NCI-H2196 treated with DMSO at 0.1 percent for 48 hours (cell line): ENCODE data around the gene MSH5.
"Not testable (repeated sequence)": the region's sequence is repeated elsewhere in the genome, so short reads cannot be mapped to it uniquely, and the experiment has no call there.

ENCODE experiments used
- DNase-seq: peaks from one replicate; lab custom pipeline; 2025; ENCODE audit not compliant: unreplicated experiment; lab: John Stamatoyannopoulos, UW

Gene MSH5

DNA sequence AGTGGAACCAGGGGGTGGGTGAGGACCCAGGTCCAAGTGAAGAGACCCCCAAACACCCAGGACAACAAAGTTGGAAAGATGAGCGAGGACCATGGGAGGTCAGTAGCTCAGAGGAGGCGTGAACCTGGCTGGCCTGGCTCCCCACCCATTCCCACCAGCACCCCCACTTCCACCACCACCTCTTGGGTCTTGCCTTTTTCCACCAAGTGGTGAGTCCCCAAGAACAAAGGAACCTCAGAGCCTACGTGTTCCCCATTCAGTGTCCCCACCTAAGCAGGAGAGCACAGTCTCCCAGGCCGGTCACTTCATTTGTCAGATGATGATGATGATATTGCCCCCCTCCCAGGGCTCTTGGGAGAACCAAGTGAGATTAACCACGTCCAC, 37.9 kb downstream of the MSH5 start:
- DNase-seq = no peak

DNA sequence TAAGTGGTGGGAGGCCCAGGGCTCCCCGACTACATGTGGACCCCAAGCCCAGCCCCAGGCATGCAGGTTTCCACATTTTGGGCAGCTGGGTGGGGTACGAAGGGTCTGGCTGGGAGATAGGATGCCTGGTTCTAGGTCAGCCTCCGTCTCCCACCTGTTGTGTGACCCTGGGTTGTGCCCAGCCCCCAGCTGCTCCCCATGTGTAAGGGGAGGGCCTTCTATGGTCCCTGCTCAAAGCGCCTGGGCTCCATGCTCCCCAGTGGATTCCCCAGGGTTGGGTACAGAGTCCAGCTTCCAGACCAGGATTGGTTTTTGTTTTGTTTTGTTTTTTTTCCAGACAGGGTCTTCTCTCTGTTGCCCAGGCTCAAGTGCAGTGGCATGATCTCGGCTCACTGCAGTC, 38.4 kb downstream of the MSH5 start:
- DNase-seq = no peak

DNA sequence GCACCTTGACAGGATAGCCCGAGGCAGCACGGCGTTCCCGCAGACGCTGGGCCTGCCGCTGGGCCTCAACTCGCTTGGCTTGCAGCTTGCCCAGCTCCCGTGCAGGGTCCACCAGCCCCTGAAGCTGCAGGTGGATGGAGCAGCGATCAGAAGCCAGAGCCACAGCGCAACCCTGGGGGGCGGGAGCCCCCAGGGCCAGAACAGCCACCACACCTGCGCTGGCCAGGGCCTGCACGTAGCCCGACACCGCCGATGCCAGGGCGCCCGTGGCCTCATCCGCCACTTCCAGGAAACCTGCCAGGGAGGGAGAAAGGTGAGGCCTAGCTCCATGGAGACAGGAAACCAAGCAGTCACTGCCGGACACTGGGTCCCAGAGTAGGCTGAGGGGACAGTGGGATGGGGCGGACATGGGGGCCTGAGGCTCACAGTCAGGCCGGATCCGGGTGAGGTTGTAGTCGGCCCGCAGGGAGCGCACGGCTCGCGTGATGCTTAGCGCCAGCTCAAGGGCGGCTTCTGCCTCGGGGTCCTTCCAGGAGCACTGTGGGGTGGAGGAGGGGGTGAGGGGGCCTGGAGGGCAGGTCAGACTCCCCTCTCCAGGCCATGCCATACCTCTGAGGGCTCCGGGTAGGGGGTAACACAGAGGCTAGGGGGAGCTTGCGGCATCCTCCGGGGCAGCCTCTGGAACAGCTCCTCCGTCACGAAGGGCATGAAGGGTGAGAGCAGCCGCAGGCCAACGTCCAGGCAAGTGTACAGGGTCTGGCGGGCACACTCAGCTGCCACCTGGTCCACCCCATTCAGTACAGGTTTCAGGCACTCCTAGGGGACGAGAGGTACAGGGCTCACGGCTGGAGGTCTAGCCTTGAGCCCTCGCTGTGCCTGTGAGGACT, 39.4 kb downstream of the MSH5 start:
- DNase-seq = no peak

DNA sequence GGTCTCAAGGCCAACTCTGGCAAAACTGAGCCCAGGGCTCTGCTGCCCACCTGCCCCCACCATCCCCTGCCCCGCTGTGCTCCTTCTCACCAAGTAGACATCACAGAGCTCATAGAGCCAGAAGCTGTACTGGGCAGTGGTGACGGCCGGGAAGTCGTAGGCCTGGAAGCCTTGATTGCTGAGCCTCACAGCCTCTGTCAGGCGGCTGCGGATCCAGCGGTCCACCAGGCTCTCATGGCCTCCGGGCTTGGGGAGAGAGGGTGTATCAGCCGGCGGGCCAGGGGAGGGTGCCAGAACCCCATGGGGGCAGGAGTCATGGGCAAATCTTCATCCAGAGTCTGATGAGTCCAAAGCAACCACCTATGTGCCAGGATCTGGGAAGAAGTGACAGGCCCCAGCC, 40.1 kb downstream of the MSH5 start:
- no peak for DNase-seq

DNA sequence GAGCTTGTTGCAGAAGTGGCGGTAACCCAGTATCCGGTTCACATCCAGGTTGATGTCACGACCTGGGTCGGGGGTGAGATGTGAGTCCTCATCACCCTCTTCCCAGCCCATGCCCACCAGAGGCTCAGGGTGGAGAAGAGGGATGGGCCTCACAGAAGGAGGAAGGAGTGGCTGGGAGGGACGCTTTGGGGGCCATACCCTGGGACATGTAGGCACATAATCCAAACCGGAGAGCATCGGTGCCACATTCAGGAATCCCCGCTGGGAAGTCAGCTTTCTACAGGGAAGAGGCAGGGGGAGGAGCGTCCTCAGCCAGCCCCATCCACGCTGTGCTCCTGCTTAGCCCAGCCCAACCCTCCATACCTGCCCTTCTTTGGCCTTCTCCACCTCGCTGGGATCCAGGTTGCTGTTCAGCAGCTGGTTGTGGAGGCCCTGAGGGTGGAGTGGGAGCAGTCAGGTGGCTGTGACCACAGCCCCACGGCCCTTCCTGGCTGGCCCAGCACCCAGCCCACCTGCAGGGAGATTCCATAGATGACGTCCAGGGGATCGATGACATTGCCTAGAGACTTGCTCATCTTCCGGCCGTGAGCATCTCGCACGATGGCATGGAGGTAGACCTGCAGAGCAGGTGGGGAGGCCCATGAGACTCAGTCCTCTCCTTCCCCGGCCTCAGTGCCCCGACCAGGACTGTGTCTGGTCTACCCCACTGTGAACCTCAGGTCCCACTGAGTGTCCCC, 40.9 kb downstream of the MSH5 start:
- no peak for DNase-seq

DNA sequence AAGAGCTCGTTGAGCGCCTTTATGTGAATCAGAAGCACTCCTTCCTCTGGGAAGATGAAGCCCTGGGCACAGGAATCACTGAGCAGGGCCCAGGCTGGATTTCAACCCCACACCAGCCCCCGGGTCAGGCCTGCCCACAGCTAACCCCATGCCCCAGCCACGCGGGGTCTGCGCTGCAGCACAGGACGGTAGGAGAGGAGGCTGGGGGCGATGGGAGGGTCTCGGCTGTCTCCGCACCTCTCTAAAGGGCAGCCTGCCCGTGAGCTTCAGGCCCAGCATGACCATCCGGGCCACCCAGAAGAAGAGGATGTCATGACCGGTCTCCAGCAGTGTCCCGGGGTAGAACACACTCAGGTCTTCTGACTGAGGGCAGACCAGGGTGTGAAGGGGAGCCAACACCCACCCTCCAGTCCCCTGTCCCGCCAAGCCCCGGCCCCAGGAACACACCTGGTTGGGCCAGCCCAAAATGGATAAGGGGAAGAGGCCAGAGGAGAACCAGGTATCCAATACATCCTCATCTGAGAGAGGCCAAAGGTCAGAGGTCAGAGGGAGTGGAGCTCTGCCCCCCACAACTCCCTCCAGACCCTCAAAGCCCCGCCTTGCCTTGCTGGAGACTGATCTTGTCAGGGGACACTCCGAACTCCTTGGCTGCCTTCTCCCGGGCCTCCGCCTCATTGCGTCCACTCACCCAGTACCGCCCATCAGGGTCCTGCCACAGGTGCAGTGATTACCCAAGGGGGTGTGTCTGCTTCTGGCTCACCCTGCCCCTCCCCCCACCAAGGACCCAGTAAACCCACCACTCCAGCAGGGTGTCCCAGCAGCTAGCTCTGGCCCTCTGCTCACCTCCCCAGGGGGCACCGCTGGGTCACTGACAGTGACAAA, 41.7 kb downstream of the MSH5 start:
- no peak for DNase-seq

DNA sequence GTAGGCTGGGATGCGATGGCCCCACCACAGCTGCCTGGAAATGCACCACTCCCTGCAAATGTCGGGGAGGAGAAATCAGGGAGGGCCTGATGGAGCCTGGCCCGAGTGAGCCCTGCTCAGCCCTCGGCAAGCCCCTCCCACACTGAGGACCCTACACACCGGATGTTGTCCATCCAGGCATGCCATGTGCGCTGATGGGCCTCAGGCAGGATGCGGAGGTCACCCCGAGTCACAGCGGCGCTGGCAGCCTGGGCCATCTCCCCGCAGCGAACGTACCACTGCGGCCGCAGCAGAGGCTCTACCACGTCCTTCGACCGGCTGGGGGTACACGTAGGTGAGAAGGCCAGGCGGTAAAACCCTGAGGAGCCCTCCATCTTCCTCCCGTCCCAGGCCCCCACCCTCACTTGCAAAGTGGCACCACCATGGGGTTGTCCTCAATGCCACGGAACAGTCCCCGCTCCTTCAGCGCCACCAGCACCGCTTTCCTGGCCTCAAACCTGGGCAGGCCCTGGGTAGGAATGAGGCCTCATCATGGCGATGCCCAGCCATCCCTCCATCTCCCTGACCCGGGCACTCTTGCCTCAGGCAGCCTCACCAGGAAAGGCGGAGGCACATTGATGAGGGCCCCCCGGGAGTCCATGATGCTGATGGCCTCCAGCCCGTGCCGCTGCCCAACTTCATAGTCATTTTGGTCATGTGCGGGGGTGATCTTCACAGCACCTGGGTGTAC, 42.5 kb downstream of the MSH5 start:
- DNase-seq = no peak

DNA sequence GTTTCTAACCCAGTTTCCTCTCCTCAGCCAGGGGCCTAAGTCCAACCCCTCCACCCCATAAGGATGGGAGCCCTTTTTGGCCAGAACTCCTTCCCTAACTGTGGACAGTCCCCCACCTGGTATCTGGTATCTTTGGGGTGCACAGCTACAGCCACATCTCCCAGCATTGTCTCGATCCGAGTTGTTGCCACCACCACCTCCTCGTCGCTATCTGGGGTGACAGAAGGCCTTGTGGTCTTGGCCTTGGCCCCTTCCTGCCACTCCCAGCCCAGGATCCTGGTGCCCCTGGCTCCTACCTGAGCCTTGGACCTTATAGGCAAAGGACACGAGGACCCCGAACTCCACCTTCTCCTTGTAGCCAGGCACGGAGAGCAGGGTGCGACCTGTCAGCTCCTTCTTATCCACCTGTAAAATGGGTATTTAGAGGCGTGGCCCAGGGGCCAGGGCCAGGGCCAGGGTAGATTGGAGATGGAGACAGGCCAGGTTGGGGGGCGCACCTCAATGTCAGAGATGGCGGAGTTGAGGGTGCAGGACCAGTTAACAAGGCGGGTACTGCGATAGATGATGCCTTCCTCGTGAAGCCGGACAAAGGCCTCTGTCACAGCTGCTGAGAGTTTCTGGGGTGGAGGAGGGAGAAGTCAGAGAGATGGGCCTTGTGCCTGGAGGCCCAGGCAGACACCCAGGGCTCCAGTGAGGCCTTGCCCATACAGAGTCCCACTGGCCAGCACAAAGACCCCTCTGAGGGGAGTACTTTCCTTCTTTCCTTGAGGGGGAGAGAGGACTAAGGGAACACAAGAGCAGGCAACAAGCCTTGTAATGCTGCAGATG, 44.5 kb downstream of the MSH5 start:
- no peak for DNase-seq

DNA sequence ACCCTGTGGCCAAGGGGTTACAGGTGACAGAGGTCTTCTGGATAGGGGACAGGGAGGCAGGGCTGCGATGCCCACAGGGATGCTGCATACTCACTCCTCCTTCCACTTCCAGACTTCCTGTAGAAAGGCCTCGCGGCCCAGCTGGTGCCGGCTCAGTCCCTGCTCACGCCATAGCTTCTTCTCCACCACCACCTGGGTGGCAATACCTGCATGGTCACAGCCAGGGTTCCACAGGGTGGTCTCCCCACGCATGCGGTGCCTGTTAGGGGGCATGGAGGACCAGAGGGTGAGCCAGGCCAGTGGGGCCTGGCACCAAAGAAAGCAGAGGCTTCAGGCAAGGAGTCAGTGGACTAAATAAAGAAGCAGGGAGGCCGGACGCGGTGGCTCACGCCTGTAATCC, 45.7 kb downstream of the MSH5 start:
- DNase-seq = no peak

DNA sequence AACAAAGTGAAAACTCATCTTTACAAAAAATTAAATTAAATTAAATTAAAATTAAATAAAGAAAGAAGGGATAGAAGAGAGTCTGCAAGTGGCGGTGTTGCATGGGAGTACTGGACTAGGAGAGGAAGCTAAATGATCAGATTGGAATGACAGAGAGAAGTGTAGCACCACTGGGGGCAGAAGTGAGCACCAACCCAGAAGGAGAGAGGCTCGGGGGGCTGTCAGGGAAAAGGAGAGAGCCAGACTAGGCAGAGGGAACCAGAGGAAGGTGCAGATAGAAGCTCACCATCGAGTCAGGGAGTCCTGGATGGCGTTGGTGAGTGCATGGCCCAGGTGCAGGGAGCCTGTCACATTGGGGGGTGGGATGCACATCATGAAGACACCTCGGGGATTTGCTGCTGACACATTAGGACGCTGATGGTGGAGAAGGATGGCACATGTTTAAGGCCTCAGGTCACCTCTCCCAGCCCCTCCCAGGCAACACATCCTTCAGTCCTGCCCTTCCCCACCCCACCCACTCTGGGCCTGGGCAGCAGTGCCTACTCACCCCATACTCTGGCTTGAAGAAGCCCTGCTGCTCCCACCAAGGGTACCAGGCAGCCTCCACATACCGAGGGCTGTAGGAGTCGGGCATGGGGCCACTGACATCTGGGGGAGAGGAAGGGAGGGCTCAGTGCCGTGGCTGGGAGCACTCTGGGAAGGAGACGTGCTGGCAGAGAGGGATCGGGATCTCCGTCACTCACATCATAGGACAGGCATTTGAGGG, 51.7 kb downstream of the MSH5 start:
- DNase-seq = no peak

DNA sequence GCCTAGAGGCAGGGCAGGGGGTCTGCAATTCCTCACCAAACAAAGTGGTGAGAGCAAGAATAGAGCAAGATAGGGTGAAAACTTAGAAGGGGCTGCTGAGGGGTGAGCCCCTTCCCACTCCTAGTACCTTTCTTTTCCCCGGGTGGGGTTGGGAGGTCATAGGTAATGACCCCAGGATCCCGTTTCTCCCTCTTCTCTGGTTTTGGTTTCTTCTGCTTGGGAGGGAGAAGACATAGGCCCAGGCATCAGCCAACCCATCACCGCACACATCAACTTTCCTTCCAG, 52.2 kb downstream of the MSH5 start:
- no peak for DNase-seq

DNA sequence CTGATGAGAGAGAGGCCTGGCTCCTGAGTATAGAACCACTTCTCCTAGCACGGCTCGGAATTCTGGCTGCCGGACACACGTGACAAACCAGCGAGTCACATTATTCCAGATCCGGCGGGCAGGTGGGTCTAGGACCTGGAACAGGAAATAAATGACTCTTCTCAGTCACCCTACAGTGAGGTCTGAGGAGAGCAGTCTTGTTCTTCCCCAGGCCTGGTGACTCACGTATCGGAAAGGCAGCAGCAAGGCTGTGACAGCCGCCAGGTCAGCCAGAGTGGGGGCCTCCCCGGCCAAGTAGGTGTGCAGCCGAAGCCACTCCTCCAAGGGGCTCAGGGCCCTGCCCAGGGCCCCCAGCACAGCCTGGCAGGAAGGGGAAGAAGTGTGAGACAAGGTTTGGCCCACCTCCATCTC, 53.0 kb downstream of the MSH5 start:
- no peak for DNase-seq

DNA sequence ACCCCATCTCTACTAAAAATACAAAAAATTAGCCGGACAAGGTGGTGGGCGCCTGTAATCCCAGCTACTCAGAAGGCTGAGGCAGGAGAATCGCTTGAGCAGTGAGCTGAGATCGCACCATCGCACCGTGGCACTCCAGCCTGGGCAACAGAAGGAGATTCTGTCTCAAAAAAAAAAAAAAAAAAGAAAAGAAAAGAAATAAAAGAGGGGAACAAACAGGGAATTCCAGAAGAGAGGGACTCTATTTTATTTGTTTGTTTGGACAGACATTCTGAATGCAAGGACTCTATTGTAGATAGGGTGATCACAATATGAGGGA, 54.1 kb downstream of the MSH5 start:
- DNase-seq = not testable (repeated sequence)

DNA sequence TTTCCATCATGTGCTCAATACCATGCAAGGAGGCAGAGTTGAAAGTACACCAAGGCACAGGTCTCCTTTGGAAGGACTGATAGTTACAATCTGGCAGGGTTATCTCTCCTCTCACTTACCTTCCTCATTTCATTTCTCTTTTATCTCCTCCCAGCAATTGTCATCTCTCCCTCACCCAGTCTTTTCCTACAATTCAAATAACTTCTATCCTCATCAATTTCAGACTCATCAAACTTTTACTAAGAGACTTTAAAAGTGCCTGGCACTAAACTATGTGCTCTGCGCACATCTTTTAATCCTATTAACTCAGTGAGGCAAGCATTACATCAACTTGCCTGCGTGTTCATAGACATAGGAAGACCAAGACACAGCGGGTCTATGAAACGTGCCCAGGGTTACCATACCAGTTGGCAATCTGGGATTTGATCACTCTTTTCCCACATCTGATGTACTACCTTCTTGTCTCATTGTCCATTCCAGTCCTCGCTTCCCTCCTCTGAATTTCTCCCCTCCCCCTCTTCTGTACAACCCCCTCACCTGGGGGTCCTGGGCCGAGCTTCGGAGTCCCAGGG, 54.6 kb downstream of the MSH5 start:
- DNase-seq = no peak

DNA sequence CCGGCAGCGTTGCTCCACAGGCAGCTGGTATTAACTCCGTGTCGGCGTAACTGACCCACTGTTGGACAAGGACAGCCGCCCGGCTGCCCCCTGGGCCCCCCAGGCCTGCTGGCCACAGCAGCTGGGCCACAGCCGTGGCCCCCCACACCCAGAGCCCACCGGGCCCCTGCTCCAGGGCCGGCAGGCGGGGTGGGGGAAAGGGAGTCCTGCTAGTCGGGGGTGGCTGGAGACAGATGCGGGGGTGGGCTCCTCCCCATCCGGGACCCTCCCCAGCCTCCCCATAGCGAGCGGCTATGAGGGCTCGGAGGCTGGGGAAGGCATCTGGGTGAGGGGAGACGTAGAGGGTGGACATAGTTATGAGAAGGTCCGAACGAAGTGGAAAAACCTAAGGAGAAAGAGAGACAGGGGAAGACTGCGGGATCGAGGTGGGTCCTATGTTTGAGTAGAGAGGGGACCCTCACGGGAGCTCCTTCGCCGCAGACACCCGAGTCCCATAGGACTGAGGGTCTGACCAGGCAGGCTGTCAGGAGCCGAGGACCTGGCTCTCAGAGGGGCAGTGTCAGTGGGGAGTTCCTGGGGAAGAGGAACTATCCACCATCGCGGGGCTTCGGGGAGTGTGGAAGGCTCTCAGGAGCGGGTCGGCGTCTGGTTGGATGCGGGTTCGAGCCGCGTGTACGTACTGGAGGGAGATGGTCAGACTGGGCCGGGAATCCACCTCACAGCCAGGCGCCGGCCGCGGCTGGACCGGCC, 55.2 kb downstream of the MSH5 start:
- DNase-seq = no peak

DNA sequence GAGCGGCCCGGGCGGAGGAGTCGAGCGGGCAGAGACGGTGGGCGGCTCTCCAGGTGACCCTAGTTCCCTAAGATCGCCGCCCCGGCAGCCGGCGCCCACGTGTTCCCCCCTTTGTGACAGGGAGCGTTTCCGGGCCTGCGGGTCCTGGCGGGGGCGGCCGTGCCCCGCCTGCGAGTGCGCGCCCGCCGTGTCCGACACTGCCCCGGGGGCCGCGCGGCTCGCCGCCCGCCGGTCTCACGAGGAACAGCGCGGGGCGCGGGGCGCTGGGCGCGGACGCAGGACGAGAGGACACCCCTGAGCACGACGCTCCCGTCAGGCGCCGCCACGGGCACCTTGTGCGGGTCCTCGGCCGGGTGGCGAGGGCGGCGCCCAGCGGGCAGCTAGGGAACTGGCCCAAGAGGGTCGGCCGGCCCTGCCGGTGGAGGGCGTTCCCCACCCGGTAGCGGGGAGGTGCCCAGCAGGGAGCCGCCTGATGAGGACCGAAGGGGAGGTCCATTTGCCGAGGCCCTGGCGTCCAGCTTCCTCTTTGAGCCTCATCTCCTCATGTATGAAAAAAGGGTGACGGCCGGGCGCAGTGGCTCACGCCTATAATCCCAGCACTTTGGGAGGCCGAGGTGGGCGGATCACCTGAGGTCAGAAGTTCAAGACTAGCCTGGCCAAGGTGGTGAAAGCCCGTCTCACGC, 56.0 kb downstream of the MSH5 start, which contains the start of gene VARS1:
Gene VARS1, minus strand, starts transcription at position 137 of the 683 bp plus-strand sequence. CDS start 535 bp downstream, outside the sequence.
- peak; percentile 84 for DNase-seq

DNA sequence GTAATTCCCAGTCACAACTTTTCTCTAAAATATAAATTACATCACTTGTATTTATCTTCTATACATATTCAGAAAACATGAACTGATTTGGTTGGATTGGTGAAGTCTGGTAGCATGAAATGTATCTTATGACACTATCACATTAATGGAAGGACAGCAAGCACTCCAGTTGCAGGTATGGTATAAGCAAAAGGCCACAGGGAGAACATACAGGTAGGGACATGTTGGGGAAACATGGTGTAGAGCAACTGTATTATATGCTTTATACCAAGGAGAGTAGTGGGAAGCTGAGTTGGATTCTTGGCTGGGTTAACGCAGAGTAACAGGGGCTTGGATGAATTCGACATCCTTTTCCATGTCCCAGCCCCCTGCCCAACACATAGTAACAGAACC, 57.2 kb downstream of the MSH5 start:
- no peak for DNase-seq

DNA sequence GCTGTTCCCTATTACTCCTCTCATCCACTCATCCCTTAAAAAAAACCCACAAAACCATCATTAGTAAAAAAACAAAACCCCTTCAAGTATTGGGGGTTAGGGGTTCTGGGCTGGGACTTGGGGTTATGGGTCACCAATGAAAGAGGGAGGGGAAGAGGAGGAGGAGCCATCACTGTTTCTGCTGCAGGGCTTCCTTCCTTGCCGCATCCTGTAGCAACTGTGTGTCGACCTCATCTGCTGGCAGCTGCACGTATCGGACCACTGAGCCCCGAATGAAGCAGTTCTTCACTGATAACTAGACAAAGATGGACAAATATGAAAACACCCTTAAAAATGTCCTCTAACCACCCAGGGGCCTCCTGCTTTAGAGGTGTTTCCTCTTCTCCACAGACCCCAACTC, 57.8 kb downstream of the MSH5 start:
- DNase-seq = no peak
